Endodermal cell (in vitro differentiated cells): ENCODE measurements around the gene GRSF1. TPM values are rescaled to one million over a fixed set of nuclear protein-coding genes. Genes with fewer than 3 reads are reported as not detected.

Source experiments
- DNase-seq: peaks from one replicate; pipeline ENCODE4 v3.0.0-alpha.2; 2017
- H3K27ac ChIP-seq: 2 replicates; pipeline ENCODE4 v1.5.1; 2013; ENCODE audit warnings: mild to moderate bottlenecking, low read depth, low read length, moderate library complexity
- H3K27me3 ChIP-seq: 2 replicates; pipeline ENCODE4 v1.6.1; 2013; ENCODE audit warnings: mild to moderate bottlenecking, low read length, moderate library complexity; ENCODE audit not compliant: insufficient read depth, control insufficient read depth, poor library complexity, severe bottlenecking
- H3K36me3 ChIP-seq: 2 replicates; pipeline ENCODE4 v1.7.0; 2013; ENCODE audit warnings: mild to moderate bottlenecking, low read length, moderate library complexity; ENCODE audit not compliant: control insufficient read depth, insufficient read depth
- H3K4me1 ChIP-seq: one replicate; pipeline ENCODE4 v1.7.0; 2013; ENCODE audit warnings: low read length; ENCODE audit not compliant: control insufficient read depth, insufficient read depth
- H3K4me3 ChIP-seq: 2 replicates; pipeline ENCODE4 v1.5.1; 2013; ENCODE audit warnings: mild to moderate bottlenecking, low read length, moderate library complexity
- H3K9ac ChIP-seq: 2 replicates; pipeline ENCODE4 v1.6.1; 2013; ENCODE audit warnings: mild to moderate bottlenecking, low read length, moderate library complexity; ENCODE audit not compliant: poor library complexity, severe bottlenecking; ENCODE audit errors: extremely low read depth
- H3K9me3 ChIP-seq: 2 replicates; pipeline ENCODE4 v1.6.1; 2013; ENCODE audit warnings: mild to moderate bottlenecking, low read length, moderate library complexity; ENCODE audit not compliant: control insufficient read depth
- H3K27ac Mint-ChIP-seq: 2 replicates; pipeline ENCODE4 v1.8.0; 2020; ENCODE audit warnings: mixed read lengths
- H3K27me3 Mint-ChIP-seq: 2 replicates; pipeline ENCODE4 v1.8.0; 2021; ENCODE audit warnings: mild to moderate bottlenecking, mixed read lengths; ENCODE audit not compliant: insufficient read depth
- H3K36me3 Mint-ChIP-seq: 2 replicates; pipeline ENCODE4 v1.8.0; 2020; ENCODE audit warnings: low read depth, mixed read lengths
- H3K4me1 Mint-ChIP-seq: 2 replicates; pipeline ENCODE4 v1.8.0; 2020; ENCODE audit warnings: mixed read lengths
- H3K4me3 Mint-ChIP-seq: 2 replicates; pipeline ENCODE4 v1.8.0; 2020; ENCODE audit warnings: mild to moderate bottlenecking, moderate library complexity, mixed read lengths
- H3K9me3 Mint-ChIP-seq: 2 replicates; pipeline ENCODE4 v1.8.0; 2020; ENCODE audit warnings: mild to moderate bottlenecking, mixed read lengths
- CTCF ChIP-seq: fragments of 200-600 bp; sonication (generic); conservative IDR thresholded peaks from 2 replicates; pipeline ENCODE4 v1.5.0; 2021; ENCODE audit warnings: antibody characterized with exemption, mild to moderate bottlenecking
- WGBS, 2 experiments: methylation state at CpG; one replicate each; pipeline versions ENCODE4 v1.1.5 to v1.1.7; 2013; ENCODE audit warnings: missing lambda C conversion rate in 2 of 2, mixed read lengths in 1 of 2; ENCODE audit not compliant: insufficient coverage in 1 of 2, insufficient read length in 1 of 2; 5-methylcytosine and 5-hydroxymethylcytosine counted together
- long read RNA-seq, 4 experiments: library from polyadenylated mRNA in 2 of 4; library from RNA in 1 of 4; library from capped mRNA in 1 of 4; stranded (forward) in 3 of 4; unstranded in 1 of 4; transcript quantifications; one replicate each; pipeline ENCODE4 v2.0.0, GENCODE V29; 2020 to 2021; ENCODE audit warnings: inconsistent platforms in 1 of 4
- polyA plus RNA-seq, 2 experiments: library from polyadenylated mRNA; stranded (reverse); fragments of 50-300 nt; gene quantifications; one replicate each; pipeline ENCODE4 v1.2.3, GENCODE V29; 2013
- total RNA-seq, 2 donors: library from RNA; stranded (reverse); fragmentation: NEBNext Ultra II Directional in 1 of 2; extraction: Animal tissue kit (Norgen Biotek cat#: 25700) in 1 of 2; gene quantifications; 2 replicates in 1 of 2; 3 replicates in 1 of 2; pipeline ENCODE4 v1.2.1, GENCODE V29; 2021

GRSF1 gene
- total RNA-seq: 100 to 1,000 TPM; 108 to 123 TPM
- 89.1 TPM for polyA plus RNA-seq (2013, experiment 1 of 2)
- 89.8 TPM for polyA plus RNA-seq (2013, experiment 2 of 2)
- long read RNA-seq, experiment 1, full-length matches to known transcripts: 50 of 93 reads
- long read RNA-seq, experiment 1, partial matches to known transcripts: 18 of 93 reads
- long read RNA-seq, experiment 1, other reads (novel, unspliced or antisense): 25 of 93 reads
- long read RNA-seq, experiment 2, full-length matches to known transcripts: 206 of 247 reads
- long read RNA-seq, experiment 2, partial matches to known transcripts: 12 of 247 reads
- long read RNA-seq, experiment 2, other reads (novel, unspliced or antisense): 29 of 247 reads
- long read RNA-seq, experiment 3, full-length matches to known transcripts: 991 of 1,105 reads
- long read RNA-seq, experiment 3, partial matches to known transcripts: 41 of 1,105 reads
- long read RNA-seq, experiment 3, other reads (novel, unspliced or antisense): 73 of 1,105 reads
- long read RNA-seq, experiment 4, transcript GRSF1-207 (10 exons, 1,765 nt): major isoform, 10 of 19 reads
- long read RNA-seq, experiment 4, transcript GRSF1-202 (10 exons, 2,491 nt): minor isoform, 5 of 19 reads
- long read RNA-seq, experiment 4, partial matches to known transcripts: 4 of 19 reads
- long read RNA-seq, experiment 4, other reads (novel, unspliced or antisense): 0 of 19 reads

- Histone ChIP-seq H3K9me3 (no peaks in the 10 kb centered on the region), H3K4me3 (peak within 1 kb of the TSS; percentile 92), H3K27ac (peak within 1 kb of the TSS; percentile 86), H3K36me3 (peaks cover 20% of the 10 kb centered on the region), H3K27me3 (no peaks in the 10 kb centered on the region), H3K9ac (peak within 1 kb of the TSS; percentile 94), H3K4me1 (peaks cover 4% of the 10 kb centered on the region)
- peak; percentile 98 for DNase-seq
- TF ChIP-seq CTCF: peak; percentile 25
- no peaks in the 10 kb centered on the region for H3K27me3 Mint-ChIP-seq
- no peaks in the 10 kb centered on the region for H3K9me3 Mint-ChIP-seq
- WGBS, 2 experiments: 0% methylated on average over 9 to 45 of the region's 51 CpGs
- peaks cover 21% of the 10 kb centered on the region for H3K4me1 Mint-ChIP-seq
- peaks cover 17% of the 10 kb centered on the region for H3K36me3 Mint-ChIP-seq
- peak within 1 kb of the TSS; percentile 99 for H3K27ac Mint-ChIP-seq
- peak within 1 kb of the TSS; percentile 98 for H3K4me3 Mint-ChIP-seq
Measured at GRCh38 chr4:70839589-70840093, at the start of gene GRSF1. Gene GRSF1 (minus strand): TSS chr4:70839890. CDS start chr4:70839827, 63 bp downstream.

GRCh38 chr4:70885174-70885573, 45.5 kb upstream of the GRSF1 start:
- no peaks in the 10 kb centered on the region for H3K9me3 Mint-ChIP-seq
- H3K4me3 Mint-ChIP-seq: no peak overlapping the region
- H3K4me1 Mint-ChIP-seq: no peaks in the 10 kb centered on the region
- H3K27ac ChIP-seq: no peak overlapping the region
- no peaks in the 10 kb centered on the region for H3K27me3 ChIP-seq
- DNase-seq: no peak
- no peaks in the 10 kb centered on the region for H3K9me3 ChIP-seq
- H3K4me3 ChIP-seq: no peak overlapping the region
- H3K36me3 ChIP-seq: no peaks in the 10 kb centered on the region
- H3K9ac ChIP-seq: no peak overlapping the region
- no peaks in the 10 kb centered on the region for H3K36me3 Mint-ChIP-seq
- H3K27ac Mint-ChIP-seq: no peak overlapping the region
- no peaks in the 10 kb centered on the region for H3K4me1 ChIP-seq
- TF ChIP-seq CTCF: no peak
- no peaks in the 10 kb centered on the region for H3K27me3 Mint-ChIP-seq
- WGBS, 2 experiments: 84% methylated on average over 5 of the region's 6 CpGs

- Histone ChIP-seq H3K4me3 (no peak overlapping the region), H3K4me1 (no peaks in the 10 kb centered on the region)
Measured at GRCh38 chr4:70880739-70881138, 41.0 kb upstream of the GRSF1 start.

More at GRCh38 chr4:70880739-70881138, 41.0 kb upstream of the GRSF1 start:
- Mint-ChIP-seq H3K27ac (no peak overlapping the region), H3K36me3 (no peaks in the 10 kb centered on the region), H3K4me3 (no peak overlapping the region), H3K9me3 (no peaks in the 10 kb centered on the region), H3K4me1 (no peaks in the 10 kb centered on the region), H3K27me3 (no peaks in the 10 kb centered on the region)
- Histone ChIP-seq H3K27me3 (no peaks in the 10 kb centered on the region), H3K36me3 (no peaks in the 10 kb centered on the region), H3K9ac (no peak overlapping the region), H3K27ac (no peak overlapping the region), H3K9me3 (no peaks in the 10 kb centered on the region)
- TF ChIP-seq CTCF: no peak
- DNase-seq: no peak
- 95 to 100% methylated on average over 1 to 3 of the region's 3 CpGs for WGBS, 2 experiments
